Stimulated activated CD4-positive, alpha-beta T cell treated with anti-CD3 and anti-CD28 coated beads, Interleukin-15, amount 100 ng/mL, for 48 hours (primary cell): ENCODE data around the gene MSH5.
A peak's percentile ranks its signal among the peaks of the same experiment; 100 is the strongest.
"Not testable (repeated sequence)": the region's sequence is repeated elsewhere in the genome, so short reads cannot be mapped to it uniquely, and the experiment has no call there.

Experiments
- DNase-seq, 2 donors: peaks; one replicate each; pipeline ENCODE4 v3.0.0-alpha.2; 2020; ENCODE audit warnings: low read depth in 2 of 2

Gene MSH5

GRCh38 chr6:31778999-31779885, 39.4 kb downstream of the MSH5 start:
- DNase-seq: no peak

GRCh38 chr6:31779908-31780307, 40.1 kb downstream of the MSH5 start:
- no peak for DNase-seq

- DNase-seq: no peak
Observed at GRCh38 chr6:31780507-31781243, 40.9 kb downstream of the MSH5 start.

GRCh38 chr6:31781244-31782125, 41.7 kb downstream of the MSH5 start:
- no peak for DNase-seq

- no peak for DNase-seq
Observed at GRCh38 chr6:31782126-31782855, 42.5 kb downstream of the MSH5 start.

- DNase-seq: no peak
Observed at GRCh38 chr6:31784098-31784925, 44.5 kb downstream of the MSH5 start.

GRCh38 chr6:31785475-31785874, 45.7 kb downstream of the MSH5 start:
- no peak for DNase-seq

- no peak for DNase-seq
Observed at GRCh38 chr6:31791324-31792089, 51.7 kb downstream of the MSH5 start.

GRCh38 chr6:31792090-31792374, 52.2 kb downstream of the MSH5 start:
- DNase-seq: no peak

- no peak for DNase-seq
Observed at GRCh38 chr6:31792761-31793171, 53.0 kb downstream of the MSH5 start.

- not testable (repeated sequence) for DNase-seq
Observed at GRCh38 chr6:31793927-31794245, 54.1 kb downstream of the MSH5 start.

- no peak for DNase-seq
Observed at GRCh38 chr6:31794294-31794865, 54.6 kb downstream of the MSH5 start.

GRCh38 chr6:31794866-31795615, 55.2 kb downstream of the MSH5 start:
- no peak for DNase-seq

GRCh38 chr6:31795616-31796298, 56.0 kb downstream of the MSH5 start, which contains the start of gene VARS1:
TSS of gene VARS1 (minus strand) at chr6:31795752. CDS start at chr6:31795217, 535 bp downstream.
- peak; percentile 75 to 78 for DNase-seq

- no peak for DNase-seq
Observed at GRCh38 chr6:31796993-31797385, 57.2 kb downstream of the MSH5 start.

- DNase-seq: no peak
Observed at GRCh38 chr6:31797588-31797987, 57.8 kb downstream of the MSH5 start.

GRCh38 chr6:31799781-31800180, 60.0 kb downstream of the MSH5 start:
- no peak for DNase-seq
